HTERT RPE-1 (cell line): ENCODE data around the gene CBARP.

ENCODE experiments used
- in situ Hi-C: fragments of 300-500 bp; cut with MboI; formaldehyde crosslinking; loops from 4 replicates; pipeline ENCODE4 v1.14.3; 2020; ENCODE audit warnings: low sequenced_read_pairs

The CBARP gene

GRCh38 chr19:1241417-1242095, 3.8 kb upstream of the CBARP start, which contains the start of gene ATP5F1D:
TSS of gene ATP5F1D (plus strand) at chr19:1241751. CDS start at chr19:1241851, 100 bp downstream.
- in situ Hi-C loops = no loop called here

DNA sequence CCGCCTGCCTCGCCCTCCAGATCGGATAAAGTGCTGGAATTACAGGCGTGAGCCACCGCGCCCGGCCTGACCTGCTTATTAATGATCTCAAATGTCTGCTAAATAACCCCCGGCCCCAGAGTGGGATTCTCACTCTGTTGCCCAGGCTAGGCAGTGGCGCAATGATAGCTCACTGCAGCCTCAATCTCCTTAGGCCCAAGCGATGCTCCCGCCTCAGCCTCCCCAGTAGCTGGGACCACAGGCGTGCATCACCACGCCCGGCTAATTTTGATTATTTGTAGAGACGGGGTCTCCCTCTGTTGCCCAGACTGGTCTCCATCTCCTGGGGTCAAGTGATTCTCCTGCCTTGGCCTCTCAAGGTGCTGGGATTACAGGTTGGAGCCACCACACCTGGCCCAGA, 3.1 kb upstream of the CBARP start:
- in situ Hi-C loops = no loop called here

GRCh38 chr19:1239796-1240737, 2.3 kb upstream of the CBARP start:
- in situ Hi-C loops = no loop called here

- in situ Hi-C loops = no loop called here
Observed at GRCh38 chr19:1239420-1239795, 1.6 kb upstream of the CBARP start.

DNA sequence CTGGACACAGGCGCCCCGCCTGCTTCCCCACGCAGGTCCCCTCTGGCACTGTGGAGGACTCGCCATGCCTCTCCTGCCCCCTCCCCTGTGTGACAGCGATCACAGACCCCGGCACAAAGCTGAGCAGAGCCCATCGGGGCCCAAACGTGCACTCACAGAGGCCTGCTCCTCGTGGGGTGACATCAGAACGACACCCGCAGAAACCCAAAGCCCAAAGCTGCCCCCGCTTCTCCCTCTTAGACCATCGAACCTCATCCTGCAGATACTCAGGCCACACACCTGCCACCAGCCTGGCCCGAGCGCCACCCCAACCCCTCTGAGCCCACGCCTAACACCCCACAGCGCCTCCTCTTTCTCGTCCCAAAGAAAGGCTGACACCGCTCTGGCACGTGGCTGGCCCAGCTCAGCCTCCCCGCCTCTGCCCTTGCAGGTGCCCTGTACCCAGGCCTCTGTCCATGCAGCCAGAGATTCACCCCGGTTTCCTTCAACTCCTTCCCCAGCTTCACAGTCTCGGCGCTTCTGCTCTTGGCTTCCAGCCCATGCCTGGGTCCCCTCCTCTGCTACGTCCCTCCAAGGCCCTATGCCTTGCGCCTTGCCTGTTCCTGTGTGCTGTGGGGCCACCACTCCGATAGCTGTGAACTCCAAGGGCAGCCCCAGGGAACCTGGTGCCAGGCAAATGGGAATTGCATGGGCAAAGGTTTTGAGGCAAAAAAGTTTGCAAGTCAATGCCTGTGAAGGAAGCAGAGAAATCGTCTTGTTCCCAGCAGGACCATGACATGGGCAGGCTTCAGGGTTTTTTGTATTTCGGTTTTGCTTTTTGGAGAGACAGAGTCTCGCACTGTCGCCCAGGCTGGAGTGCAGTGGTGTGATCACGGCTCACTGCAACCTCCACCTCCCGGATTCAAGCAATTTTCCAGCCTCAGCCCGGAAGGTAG, 831 bp upstream of the CBARP start:
- in situ Hi-C loops = no loop called here

GRCh38 chr19:1237027-1237659, 662 bp downstream of the CBARP start:
- in situ Hi-C loops = no loop called here

DNA sequence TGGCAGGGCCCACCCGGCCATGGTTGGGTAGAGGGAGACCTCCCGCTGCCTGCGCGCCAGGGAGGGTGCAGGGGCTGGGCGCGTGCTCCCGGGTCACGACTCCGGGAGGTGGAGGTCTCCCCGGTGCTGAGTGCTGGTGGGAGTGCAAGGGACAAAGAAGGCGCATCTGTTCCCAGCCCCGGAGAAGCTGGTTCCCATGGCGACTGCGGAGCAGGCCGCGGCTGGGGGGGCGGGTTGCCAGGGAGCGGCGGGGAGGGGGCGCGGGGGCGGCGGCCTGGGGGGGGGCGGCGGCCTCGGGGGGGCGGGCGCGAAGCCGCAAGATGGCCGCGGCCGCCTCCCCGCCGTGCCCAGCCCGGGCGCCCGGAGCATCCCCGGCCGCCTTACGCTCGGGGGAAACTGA, 1.2 kb downstream of the CBARP start:
- in situ Hi-C loops = no loop called here

DNA sequence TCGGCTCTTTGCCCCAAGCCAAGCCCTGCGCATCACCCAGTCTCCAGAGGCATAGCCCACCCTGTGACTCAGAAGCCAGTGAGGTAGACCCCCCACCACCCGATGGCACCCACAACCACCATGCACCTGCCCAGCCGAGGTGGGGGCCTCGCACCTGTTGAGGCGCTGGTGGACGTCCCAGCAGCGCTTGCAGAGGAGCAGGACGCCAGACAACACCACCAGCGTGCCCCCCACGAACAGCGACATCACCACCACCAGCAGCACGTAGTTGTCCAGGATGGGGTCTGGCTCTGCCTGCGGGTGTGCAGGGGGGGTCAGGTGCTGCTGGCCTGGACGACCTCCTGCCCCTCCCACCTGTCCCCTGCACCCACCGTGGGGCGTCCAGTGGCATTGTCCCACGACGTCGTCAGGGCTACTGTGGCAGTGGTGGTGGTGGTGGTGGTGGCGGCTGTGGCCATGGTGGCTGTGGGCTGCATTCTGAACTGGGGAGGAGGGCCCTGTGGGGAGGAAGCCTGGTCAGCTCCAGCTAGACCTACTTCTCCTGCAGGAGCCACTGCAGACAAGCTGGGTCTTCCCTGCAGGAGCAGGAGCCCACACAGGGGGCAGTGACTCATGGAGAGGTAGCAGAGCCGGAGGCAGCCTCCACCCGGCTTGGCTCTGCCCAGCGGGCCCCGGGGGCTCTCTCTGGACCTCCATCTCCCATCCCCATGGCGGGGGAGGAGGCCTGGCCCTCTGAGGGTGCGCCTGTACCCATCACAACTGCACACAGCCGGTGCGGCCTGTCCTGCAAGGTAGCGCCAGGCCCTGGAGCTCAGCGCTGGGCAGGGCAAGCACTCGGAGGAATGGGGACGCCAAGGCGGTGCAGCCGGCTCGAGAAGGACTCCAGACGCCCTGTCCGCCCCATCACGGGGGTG, 1.9 kb downstream of the CBARP start:
- in situ Hi-C loops = no loop called here

DNA sequence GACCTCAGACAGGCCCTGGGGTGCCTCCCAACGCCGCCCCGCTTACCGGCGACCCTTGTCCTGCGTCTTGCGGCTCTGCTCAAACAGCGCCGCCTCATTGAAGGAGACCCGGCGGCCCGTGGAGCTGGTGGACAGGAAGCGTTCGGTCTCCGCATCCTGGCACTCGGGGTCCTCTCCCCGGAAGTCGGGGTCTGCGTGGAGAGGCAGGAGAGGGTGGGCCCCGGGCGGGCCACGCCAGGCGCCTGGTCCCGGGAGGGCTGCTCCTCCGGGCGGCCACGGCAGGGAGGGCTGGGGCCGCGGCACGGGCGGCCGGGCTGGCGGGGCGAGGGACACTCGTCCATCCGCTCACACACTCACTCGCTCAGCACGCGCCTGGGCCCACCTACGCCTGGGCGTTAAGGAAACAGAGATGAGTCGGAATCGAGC, 2.8 kb downstream of the CBARP start:
- in situ Hi-C loops = no loop called here

GRCh38 chr19:1234051-1234954, 3.5 kb downstream of the CBARP start:
- in situ Hi-C loops = no loop called here

DNA sequence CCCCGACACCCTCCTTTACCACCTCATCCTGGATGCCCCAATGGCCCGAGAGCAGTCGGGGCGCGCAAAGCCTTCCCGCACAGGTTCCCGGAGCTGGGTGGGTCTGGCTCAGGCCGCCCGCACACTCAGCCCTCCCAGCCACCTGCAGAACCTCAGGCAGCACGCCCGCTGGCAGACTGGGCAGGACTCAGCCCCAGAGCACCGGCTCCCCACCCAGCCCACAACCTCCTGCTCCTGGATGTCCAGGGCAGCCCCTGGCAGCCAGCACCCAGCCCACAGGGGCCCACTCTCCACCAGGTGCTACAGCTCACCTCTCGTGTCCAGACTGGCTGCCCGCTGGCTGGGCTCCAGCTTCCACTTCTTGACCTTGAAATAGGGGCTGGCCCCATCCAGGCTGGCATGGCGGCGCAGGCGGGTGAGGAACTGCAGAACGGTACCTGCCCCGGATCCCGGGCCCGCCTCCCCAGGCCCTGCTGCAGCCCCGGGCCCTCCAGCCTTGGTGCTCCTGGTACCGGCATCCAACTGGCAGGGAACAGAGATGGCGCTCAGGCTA, 4.6 kb downstream of the CBARP start:
- in situ Hi-C loops = no loop called here

DNA sequence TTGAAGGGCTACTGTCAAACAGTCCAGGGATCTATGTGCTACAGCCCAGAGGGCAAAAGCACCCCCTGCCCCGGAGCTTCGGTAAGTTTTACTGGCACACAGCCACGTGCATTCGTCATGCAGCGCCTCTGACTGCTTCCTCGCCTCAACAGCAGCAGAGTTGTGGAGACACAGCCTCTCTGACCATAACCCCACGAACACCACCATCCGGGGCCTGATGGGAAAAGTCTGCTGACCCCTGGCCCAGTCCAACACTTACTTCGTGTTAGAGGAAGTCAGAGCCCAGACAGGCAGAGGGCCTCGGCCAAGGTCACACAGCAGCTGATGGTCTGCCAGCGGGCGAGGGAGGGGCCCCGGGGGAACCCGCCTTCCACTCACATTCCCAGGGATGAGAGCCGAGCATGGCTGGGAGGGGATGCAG, 5.1 kb downstream of the CBARP start:
- in situ Hi-C loops = no loop called here

DNA sequence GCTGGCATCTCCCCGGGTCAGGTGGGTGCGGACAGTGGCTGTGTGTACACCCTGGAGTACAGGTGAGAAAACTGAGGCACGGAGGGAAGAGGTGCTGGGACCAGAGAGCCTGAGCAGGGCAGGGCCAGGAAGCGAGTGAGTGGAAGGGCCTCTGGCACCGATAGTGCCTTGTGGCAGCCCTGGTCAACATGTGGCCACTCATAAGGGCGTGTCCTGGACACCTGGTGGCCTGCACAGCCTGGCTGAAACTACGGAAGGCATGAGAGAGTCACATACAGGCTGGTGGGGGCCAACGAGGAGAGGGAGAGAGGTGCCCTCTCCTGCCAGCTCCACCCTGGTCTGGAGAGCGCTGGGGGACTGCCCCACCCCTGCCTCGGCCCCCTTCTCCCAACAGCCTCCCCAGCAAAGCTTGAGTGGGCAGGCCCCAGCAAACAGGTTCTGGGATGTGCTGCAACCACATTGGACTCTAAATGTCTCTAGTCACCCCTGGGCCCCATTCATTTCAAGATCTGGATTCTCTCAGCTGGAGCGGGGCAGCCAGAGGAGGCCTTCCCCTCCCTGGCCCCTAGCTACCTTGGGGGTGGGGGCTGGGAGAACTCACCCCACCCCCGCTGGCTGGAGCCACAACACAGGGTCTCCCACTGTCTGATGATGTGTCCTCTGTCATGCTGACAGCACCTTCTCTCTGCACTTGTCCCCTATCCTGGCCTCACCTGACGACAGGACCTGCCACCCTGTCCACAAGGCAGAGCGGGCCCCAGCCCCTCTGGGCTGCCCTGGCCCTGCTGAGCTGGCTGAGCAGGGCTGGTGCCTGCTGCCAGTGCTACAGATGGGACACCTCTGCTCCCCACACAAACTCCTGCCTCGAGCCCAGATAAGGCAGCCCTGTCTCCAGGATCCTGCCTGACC, 5.8 kb downstream of the CBARP start:
- in situ Hi-C loops = no loop called here

GRCh38 chr19:1230783-1231489, 6.9 kb downstream of the CBARP start:
- in situ Hi-C loops = no loop called here

- in situ Hi-C loops = no loop called here
Observed at GRCh38 chr19:1229924-1230782, 7.7 kb downstream of the CBARP start.
